ENCODE measurements around the gene RMDN3.

RMDN3 gene

GRCh38 chr15:40722934-40723333 lies 32.1 kb downstream of the RMDN3 start:
- TF ChIP-seq CTCF (conservative IDR thresholded peaks at IDR 0.05; ENCODE audit: low read depth), result no peak
- ChIA-PET CTCF (interaction anchor here (0.5 to 0.6 kb wide), 3 partner anchors 17 to 207 kb away, joined by 3 to 6 read pairs (median 5); no protein-coding TSS in a partner anchor), POLR2A (ENCODE audit: low non-redundant PET) (no interaction called here)
- no peak for DNase-seq (ENCODE audit: low spot score)
- H3K27ac ChIP-seq, result no peak overlapping the region

GRCh38 chr15:40722354-40722753 lies 32.7 kb downstream of the RMDN3 start:
- ChIA-PET CTCF (interaction anchor here (0.6 kb wide), 2 partner anchors 85 to 208 kb away, joined by 5 to 6 read pairs; no protein-coding TSS in a partner anchor), POLR2A (ENCODE audit: low non-redundant PET) (no interaction called here)
- no peak overlapping the region for H3K27ac ChIP-seq
- no peak for DNase-seq (ENCODE audit: low spot score)
- TF ChIP-seq CTCF (conservative IDR thresholded peaks at IDR 0.05; ENCODE audit: low read depth), result no peak

DNA sequence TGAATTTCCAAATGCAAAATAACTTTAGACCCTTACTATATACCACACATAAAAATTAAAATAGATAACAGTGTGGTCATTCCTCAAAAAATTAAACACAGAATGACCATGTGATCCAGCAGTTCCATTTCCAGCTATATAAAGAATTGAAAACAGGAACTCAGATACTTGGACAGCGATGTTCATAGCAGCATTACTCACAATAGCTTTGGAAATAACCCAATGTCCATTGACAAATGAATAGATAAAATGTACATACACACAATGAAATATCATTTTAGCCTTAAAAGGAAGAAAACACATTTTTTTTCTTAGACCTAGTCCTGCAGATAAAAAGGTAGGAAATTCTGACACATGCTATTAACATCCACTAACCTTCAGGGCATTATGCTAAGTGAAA lies 33.4 kb downstream of the RMDN3 start:
- no peak for TF ChIP-seq CTCF (conservative IDR thresholded peaks at IDR 0.05; ENCODE audit: low read depth)
- CTCF ChIA-PET, result interaction anchor here (0.6 kb wide), 1 partner anchor 19 kb away, joined by 3 read pairs; no protein-coding TSS in a partner anchor
- DNase-seq (ENCODE audit: low spot score), result no peak
- H3K27ac ChIP-seq, result no peak overlapping the region
- POLR2A ChIA-PET (ENCODE audit: low non-redundant PET), result no interaction called here

DNA sequence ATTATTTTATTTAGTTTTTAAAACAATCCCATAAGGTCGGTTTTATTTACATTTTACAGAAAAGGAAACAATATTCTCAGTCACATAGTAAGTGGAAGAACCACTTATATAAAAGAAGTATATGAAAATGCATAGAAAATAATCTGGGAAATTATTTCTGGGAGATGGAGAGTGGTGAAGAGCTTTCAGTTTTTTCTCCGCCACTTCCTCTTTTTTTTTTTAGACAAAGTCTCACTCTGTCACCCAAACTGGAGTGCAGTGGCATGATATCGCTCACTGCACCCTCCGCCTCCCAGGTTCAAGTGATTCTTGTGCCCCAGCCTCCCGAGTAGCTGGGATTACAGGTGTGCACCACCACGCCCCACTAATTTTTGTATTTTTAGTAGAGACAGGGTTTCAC lies 38.9 kb downstream of the RMDN3 start:
- TF ChIP-seq CTCF (conservative IDR thresholded peaks at IDR 0.05; ENCODE audit: low read depth), result no peak
- CTCF ChIA-PET, result interaction anchor here (0.7 kb wide), 2 partner anchors 102 to 437 kb away, joined by 4 read pairs; no protein-coding TSS in a partner anchor

GRCh38 chr15:40714144-40714543 lies 40.9 kb downstream of the RMDN3 start:
- H3K27ac ChIP-seq, result no peak overlapping the region
- no peak for TF ChIP-seq CTCF (conservative IDR thresholded peaks at IDR 0.05; ENCODE audit: low read depth)
- CTCF ChIA-PET, result interaction anchor here (0.6 kb wide), 1 partner anchor 14 kb away, joined by 4 read pairs; no protein-coding TSS in a partner anchor
- DNase-seq (ENCODE audit: low spot score), result no peak
- POLR2A ChIA-PET (ENCODE audit: low non-redundant PET), result no interaction called here

More for the DNA sequence above, 38.9 kb downstream of the RMDN3 start:
- POLR2A ChIA-PET (ENCODE audit: low non-redundant PET), result no interaction called here
- no peak overlapping the region for H3K27ac ChIP-seq
- no peak for DNase-seq (ENCODE audit: low spot score)

- TF ChIP-seq CTCF (conservative IDR thresholded peaks at IDR 0.05; ENCODE audit: low read depth), result no peak
- no peak for DNase-seq (ENCODE audit: low spot score)
- ChIA-PET CTCF (interaction anchor here (0.6 to 0.8 kb wide), 2 partner anchors 9 to 11 kb away, joined by 3 to 4 read pairs; partner anchors contain the start of gene RAD51), POLR2A (ENCODE audit: low non-redundant PET) (interaction anchor here (0.5 kb wide), 1 partner anchor 8 kb away, joined by 3 read pairs; no protein-coding TSS in a partner anchor)
- H3K27ac ChIP-seq, result no peak overlapping the region
These were observed 48.9 kb downstream of the RMDN3 start for GRCh38 chr15:40706121-40706520.

All from RWPE1 (cell line).